Measurements from ENCODE around the gene RHBG.

- TF ChIP-seq POLR2A (IDR thresholded peaks at IDR 0.05; ENCODE audit: extremely low read depth, insufficient read length) (no peak), CTCF (IDR thresholded peaks at IDR 0.05; ENCODE audit: low read depth, low read length) (no peak)
Observed at GRCh38 chr1:156337052-156337887, 31.7 kb upstream of the RHBG start.

Data from NB4 (cell line).